Smooth muscle cell (in vitro differentiated cells): ENCODE measurements around the gene EPHA5. TPM values are rescaled to one million over a fixed set of nuclear protein-coding genes. Genes with fewer than 3 reads are reported as not detected.

ENCODE experiments used
- DNase-seq: peaks from one replicate; lab custom pipeline; 2025; ENCODE audit not compliant: unreplicated experiment; lab: John Stamatoyannopoulos, UW
- H2AFZ ChIP-seq: fragments of 200-600 bp; sonication (generic); 2 replicates; pipeline ENCODE4 v1.6.0; 2016; ENCODE audit warnings: antibody characterized with exemption, low read depth, mild to moderate bottlenecking
- H3F3A ChIP-seq: fragments of 200-600 bp; sonication (generic); 2 replicates; pipeline ENCODE4 v1.6.0; 2017; ENCODE audit warnings: antibody characterized with exemption, low read depth
- H3K27ac ChIP-seq: fragments of 200-600 bp; sonication (generic); 2 replicates; pipeline ENCODE4 v1.5.1; 2016; ENCODE audit warnings: low read depth, mild to moderate bottlenecking
- H3K27me3 ChIP-seq: fragments of 200-600 bp; sonication (generic); 2 replicates; pipeline ENCODE4 v1.6.1; 2016; ENCODE audit warnings: low read depth, mild to moderate bottlenecking
- H3K36me3 ChIP-seq: fragments of 200-600 bp; sonication (generic); 2 replicates; pipeline ENCODE4 v1.5.1; 2016; ENCODE audit warnings: low read depth
- H3K4me1 ChIP-seq: fragments of 200-600 bp; sonication (generic); 2 replicates; pipeline ENCODE4 v1.5.1; 2016; ENCODE audit warnings: low read depth
- H3K4me2 ChIP-seq: fragments of 200-600 bp; sonication (generic); 2 replicates; pipeline ENCODE4 v1.6.0; 2016; ENCODE audit warnings: mild to moderate bottlenecking
- H3K4me3 ChIP-seq: fragments of 200-600 bp; sonication (generic); 2 replicates; pipeline ENCODE4 v1.5.1; 2016; ENCODE audit warnings: mild to moderate bottlenecking
- H3K79me2 ChIP-seq: fragments of 200-600 bp; sonication (generic); 2 replicates; pipeline ENCODE4 v1.6.0; 2016; ENCODE audit warnings: low read depth, mild to moderate bottlenecking
- H3K9ac ChIP-seq: fragments of 200-600 bp; sonication (generic); 2 replicates; pipeline ENCODE4 v1.6.0; 2016; ENCODE audit warnings: low read depth
- H3K9me3 ChIP-seq: fragments of 200-600 bp; sonication (generic); replicated peaks from 2 replicates; pipeline ENCODE4 v1.5.1; 2016; ENCODE audit warnings: low read depth
- H4K20me1 ChIP-seq: fragments of 200-600 bp; sonication (generic); 2 replicates; pipeline ENCODE4 v1.6.0; 2016; ENCODE audit warnings: low read depth
- WGBS: methylation state at CpG from one replicate; pipeline ENCODE4 v1.1.7; 2016; ENCODE audit warnings: low lambda C conversion rate; 5-methylcytosine and 5-hydroxymethylcytosine counted together
- polyA plus RNA-seq: library from polyadenylated mRNA; unstranded; fragments of >200 nt; fragmentation: Nextera tagmentation; extraction: Ambion mirVana; gene quantifications from 2 replicates; pipeline ENCODE4 v1.2.1, GENCODE V29; 2016
- total RNA-seq: library from RNA; depleted of rRNA; stranded (reverse); fragments of >200 nt; gene quantifications from 2 replicates; pipeline ENCODE4 v1.2.3, GENCODE V29; 2014
- TF ChIP-seq, protein P1 (sequence below): fragments of 200-600 bp; sonication (generic); IDR thresholded peaks from 2 replicates; pipeline ENCODE4 v1.5.1; 2017; ENCODE audit warnings: borderline replicate concordance, mild to moderate bottlenecking, antibody characterized with exemption; ENCODE audit not compliant: insufficient read depth, poor library complexity, severe bottlenecking

Gene EPHA5
- total and polyA plus RNA-seq, 2 experiments from 2014 or later: 0.04 TPM; not detected in 1

GRCh38 chr4:65617416-65617815, 52.9 kb downstream of the EPHA5 start:
- Histone ChIP-seq H3K4me3 (no peak overlapping the region), H3K9ac (no peak overlapping the region), H3F3A (no peaks in the 10 kb centered on the region), H3K4me2 (no peak overlapping the region), H3K27ac (no peak overlapping the region), H3K79me2 (no peaks in the 10 kb centered on the region), H2AFZ (no peak overlapping the region), H4K20me1 (no peaks in the 10 kb centered on the region), H3K36me3 (no peaks in the 10 kb centered on the region), H3K9me3 (no peaks in the 10 kb centered on the region), H3K27me3 (no peaks in the 10 kb centered on the region), H3K4me1 (no peaks in the 10 kb centered on the region)
- TF ChIP-seq, protein P1, sequence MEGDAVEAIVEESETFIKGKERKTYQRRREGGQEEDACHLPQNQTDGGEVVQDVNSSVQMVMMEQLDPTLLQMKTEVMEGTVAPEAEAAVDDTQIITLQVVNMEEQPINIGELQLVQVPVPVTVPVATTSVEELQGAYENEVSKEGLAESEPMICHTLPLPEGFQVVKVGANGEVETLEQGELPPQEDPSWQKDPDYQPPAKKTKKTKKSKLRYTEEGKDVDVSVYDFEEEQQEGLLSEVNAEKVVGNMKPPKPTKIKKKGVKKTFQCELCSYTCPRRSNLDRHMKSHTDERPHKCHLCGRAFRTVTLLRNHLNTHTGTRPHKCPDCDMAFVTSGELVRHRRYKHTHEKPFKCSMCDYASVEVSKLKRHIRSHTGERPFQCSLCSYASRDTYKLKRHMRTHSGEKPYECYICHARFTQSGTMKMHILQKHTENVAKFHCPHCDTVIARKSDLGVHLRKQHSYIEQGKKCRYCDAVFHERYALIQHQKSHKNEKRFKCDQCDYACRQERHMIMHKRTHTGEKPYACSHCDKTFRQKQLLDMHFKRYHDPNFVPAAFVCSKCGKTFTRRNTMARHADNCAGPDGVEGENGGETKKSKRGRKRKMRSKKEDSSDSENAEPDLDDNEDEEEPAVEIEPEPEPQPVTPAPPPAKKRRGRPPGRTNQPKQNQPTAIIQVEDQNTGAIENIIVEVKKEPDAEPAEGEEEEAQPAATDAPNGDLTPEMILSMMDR: no peak
- no peak for DNase-seq
- 96% methylated on average over 1 of the region's 1 CpG for WGBS

DNA sequence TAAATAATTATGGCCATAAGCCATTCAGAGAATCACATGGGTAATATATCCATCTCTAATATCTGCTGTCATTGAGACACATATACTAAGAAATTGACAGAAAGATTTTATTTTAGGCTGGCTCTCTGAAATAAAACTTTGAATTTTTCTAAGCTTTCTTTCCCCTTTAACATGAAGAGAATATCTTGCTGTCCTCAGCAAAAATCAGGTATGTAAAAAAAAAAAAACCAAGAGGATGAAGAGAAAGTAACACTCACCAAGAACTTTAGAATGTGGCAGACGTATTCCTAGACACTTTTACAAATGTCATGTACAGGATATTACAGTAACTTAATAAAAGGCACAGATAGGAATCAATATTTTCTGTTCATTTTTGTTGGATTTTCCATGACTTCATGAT, 65.8 kb downstream of the EPHA5 start:
- Histone ChIP-seq H2AFZ (no peak overlapping the region), H3K4me2 (no peak overlapping the region), H3K79me2 (no peaks in the 10 kb centered on the region), H4K20me1 (no peaks in the 10 kb centered on the region), H3K27ac (no peak overlapping the region), H3K4me3 (no peak overlapping the region), H3K9me3 (no peaks in the 10 kb centered on the region), H3K4me1 (no peaks in the 10 kb centered on the region), H3K27me3 (no peaks in the 10 kb centered on the region), H3K9ac (no peak overlapping the region), H3F3A (no peaks in the 10 kb centered on the region), H3K36me3 (no peaks in the 10 kb centered on the region)
- 86% methylated on average over 1 of the region's 1 CpG for WGBS
- TF ChIP-seq, protein P1: no peak
- no peak for DNase-seq

DNA sequence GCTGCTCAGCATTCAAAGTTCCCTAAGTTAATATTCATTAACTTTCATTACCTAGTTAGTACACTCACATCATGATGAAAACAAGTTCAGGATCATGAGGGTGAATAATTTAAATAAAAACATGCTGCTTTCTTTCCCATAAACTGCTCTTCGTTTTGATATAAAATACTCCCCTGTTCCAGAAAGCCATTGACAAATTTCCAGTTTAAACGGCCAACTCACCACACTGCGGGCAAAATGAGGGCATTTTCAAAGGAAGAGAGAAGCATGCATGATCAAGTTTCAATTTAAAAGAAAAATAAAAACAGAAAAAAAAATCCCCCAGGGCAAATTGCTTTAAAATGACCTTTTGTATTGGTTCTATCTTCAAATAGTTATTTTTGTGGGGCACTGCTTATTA, 69.6 kb downstream of the EPHA5 start:
- Histone ChIP-seq H2AFZ (no peak overlapping the region), H4K20me1 (no peaks in the 10 kb centered on the region), H3K9me3 (no peaks in the 10 kb centered on the region), H3K36me3 (no peaks in the 10 kb centered on the region), H3K9ac (no peak overlapping the region), H3K4me2 (no peak overlapping the region), H3K79me2 (no peaks in the 10 kb centered on the region), H3K4me1 (no peaks in the 10 kb centered on the region), H3K4me3 (no peak overlapping the region), H3K27ac (no peak overlapping the region), H3F3A (no peaks in the 10 kb centered on the region), H3K27me3 (no peaks in the 10 kb centered on the region)
- WGBS: 85% methylated on average over 3 of the region's 3 CpGs
- no peak for DNase-seq
- TF ChIP-seq, protein P1: no peak

DNA sequence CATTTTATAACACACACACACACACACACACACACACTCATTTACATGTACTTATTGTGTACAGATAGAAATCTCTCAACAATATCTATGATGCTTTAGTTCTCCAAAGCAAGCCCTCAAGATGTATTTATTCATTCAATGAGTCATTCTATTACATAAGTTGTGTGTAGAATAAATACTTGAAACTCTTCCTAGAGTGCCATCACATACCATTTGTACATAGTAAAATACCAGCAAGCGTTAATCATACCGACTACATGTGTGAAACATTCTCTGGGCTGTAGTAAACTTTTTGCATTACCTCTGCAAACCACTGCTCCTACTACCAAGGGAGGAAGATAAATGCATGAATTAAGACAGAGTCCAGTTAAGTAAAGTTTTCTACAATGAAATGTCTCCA, 70.9 kb downstream of the EPHA5 start:
- no peaks in the 10 kb centered on the region for H3K36me3 ChIP-seq
- TF ChIP-seq, protein P1: no peak
- 96% methylated on average over 2 of the region's 2 CpGs for WGBS
- H3K27ac ChIP-seq: no peak overlapping the region
- H3K27me3 ChIP-seq: no peaks in the 10 kb centered on the region
- H3K4me2 ChIP-seq: no peak overlapping the region
- H3K79me2 ChIP-seq: no peaks in the 10 kb centered on the region
- no peak overlapping the region for H3K9ac ChIP-seq
- no peak for DNase-seq
- no peak overlapping the region for H3K4me3 ChIP-seq
- H2AFZ ChIP-seq: no peak overlapping the region
- H4K20me1 ChIP-seq: no peaks in the 10 kb centered on the region
- H3K4me1 ChIP-seq: no peaks in the 10 kb centered on the region
- H3F3A ChIP-seq: no peaks in the 10 kb centered on the region
- no peaks in the 10 kb centered on the region for H3K9me3 ChIP-seq
